Ishikawa (cell line): ENCODE results near the gene KRI1.

Experiments used
- EGR1 ChIP-seq: IDR thresholded peaks from 2 replicates; pipeline ENCODE4 v1.6.1; 2012
- EP300 ChIP-seq: IDR thresholded peaks from 2 replicates; pipeline ENCODE4 v1.6.1; 2012; ENCODE audit warnings: borderline replicate concordance
- TAF1 ChIP-seq: IDR thresholded peaks from 2 replicates; pipeline ENCODE4 v1.6.1; 2012; ENCODE audit warnings: low read depth, mild to moderate bottlenecking
- TCF12 ChIP-seq: IDR thresholded peaks from 2 replicates; pipeline ENCODE4 v1.6.1; 2012; ENCODE audit warnings: low read depth
- TEAD4 ChIP-seq: IDR thresholded peaks from 2 replicates; pipeline ENCODE4 v1.6.1; 2012
- YY1 ChIP-seq: IDR thresholded peaks from 2 replicates; pipeline ENCODE4 v1.6.1; 2012; ENCODE audit warnings: low read depth
- TF ChIP-seq, protein P1 (sequence below): IDR thresholded peaks from 2 replicates; pipeline ENCODE4 v1.6.1; 2012; ENCODE audit warnings: low read depth, mild to moderate bottlenecking

DNA sequence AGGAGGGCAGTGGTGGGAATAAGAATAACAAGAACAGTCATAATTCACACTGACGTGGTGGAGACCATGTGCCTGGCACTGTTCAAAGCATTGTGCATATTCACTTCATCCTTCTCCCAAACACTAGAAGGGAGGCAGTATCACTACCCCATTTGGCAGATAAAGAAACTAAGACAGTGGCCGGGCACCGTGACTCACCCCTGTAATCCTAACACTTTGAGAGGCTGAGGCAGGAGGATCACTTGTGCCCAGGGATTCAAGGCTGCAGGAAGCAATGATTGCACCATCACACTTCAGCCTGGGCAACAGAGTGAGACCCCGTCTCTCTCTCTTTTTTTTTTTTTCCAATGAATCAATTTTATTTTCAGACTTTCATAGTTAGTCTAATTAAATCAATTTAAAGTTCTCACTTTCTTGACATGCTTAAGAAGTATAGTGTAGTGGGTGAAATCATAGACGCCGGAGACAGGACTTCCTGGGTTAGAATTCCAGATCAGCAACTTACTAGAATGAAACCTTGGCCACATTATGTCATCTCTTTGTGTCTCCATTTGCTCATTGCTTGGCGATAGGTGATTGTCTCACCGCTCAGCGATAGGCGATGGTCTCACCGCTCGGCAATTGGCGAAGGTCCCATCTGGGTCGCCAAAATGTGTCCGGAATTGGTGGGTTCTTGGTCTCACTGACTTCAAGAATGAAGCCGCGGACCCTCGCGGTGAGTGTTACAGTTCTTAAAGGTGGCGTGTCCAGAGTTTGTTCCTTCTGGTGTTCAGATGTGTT lies 27.4 kb downstream of the KRI1 start:
- TF ChIP-seq EP300 = no peak
- TF ChIP-seq TAF1 = no peak
- TF ChIP-seq, protein P1, sequence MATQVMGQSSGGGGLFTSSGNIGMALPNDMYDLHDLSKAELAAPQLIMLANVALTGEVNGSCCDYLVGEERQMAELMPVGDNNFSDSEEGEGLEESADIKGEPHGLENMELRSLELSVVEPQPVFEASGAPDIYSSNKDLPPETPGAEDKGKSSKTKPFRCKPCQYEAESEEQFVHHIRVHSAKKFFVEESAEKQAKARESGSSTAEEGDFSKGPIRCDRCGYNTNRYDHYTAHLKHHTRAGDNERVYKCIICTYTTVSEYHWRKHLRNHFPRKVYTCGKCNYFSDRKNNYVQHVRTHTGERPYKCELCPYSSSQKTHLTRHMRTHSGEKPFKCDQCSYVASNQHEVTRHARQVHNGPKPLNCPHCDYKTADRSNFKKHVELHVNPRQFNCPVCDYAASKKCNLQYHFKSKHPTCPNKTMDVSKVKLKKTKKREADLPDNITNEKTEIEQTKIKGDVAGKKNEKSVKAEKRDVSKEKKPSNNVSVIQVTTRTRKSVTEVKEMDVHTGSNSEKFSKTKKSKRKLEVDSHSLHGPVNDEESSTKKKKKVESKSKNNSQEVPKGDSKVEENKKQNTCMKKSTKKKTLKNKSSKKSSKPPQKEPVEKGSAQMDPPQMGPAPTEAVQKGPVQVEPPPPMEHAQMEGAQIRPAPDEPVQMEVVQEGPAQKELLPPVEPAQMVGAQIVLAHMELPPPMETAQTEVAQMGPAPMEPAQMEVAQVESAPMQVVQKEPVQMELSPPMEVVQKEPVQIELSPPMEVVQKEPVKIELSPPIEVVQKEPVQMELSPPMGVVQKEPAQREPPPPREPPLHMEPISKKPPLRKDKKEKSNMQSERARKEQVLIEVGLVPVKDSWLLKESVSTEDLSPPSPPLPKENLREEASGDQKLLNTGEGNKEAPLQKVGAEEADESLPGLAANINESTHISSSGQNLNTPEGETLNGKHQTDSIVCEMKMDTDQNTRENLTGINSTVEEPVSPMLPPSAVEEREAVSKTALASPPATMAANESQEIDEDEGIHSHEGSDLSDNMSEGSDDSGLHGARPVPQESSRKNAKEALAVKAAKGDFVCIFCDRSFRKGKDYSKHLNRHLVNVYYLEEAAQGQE = no peak
- TF ChIP-seq YY1 = no peak
- no peak for TF ChIP-seq EGR1
- TF ChIP-seq TEAD4 = no peak
- TF ChIP-seq TCF12 = no peak
